ENCODE measurements around the gene MINAR1. TPM values are rescaled to one million over a fixed set of nuclear protein-coding genes. Genes with fewer than 3 reads are reported as not detected.

MINAR1 gene
- total RNA-seq, 1 experiment from 2014 or later = 1.4 TPM

DNA sequence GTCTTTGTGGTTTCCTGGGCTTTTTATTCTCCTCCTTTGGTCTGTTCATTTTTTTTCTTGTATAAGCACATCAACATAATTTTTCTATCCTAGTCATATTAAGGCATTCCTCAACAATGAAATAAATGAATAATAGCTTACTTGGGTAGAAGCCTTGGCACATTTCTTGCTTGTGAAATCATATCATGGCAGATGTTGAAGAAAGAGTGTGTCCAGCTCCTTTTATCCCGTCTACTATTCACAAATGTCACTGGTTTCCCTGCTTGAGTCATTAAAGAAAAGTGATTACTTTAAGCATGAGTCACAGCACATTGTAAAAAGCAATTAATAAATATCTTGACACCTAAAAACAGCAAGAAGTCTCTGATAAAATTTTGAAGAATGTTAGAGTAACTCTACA lies 42.1 kb downstream of the MINAR1 start (continued):
- TF ChIP-seq ATF1 (CRISPR knock-in tag; IDR thresholded peaks at IDR 0.05) (no peak), GTF2I (CRISPR knock-in tag; conservative IDR thresholded peaks at IDR 0.05) (no peak), OVOL2 (CRISPR knock-in tag; IDR thresholded peaks at IDR 0.05; ENCODE audit: borderline replicate concordance) (no peak), ETV6 (CRISPR knock-in tag; IDR thresholded peaks at IDR 0.05) (no peak), ELF4 (CRISPR knock-in tag; IDR thresholded peaks at IDR 0.05; ENCODE audit: low read depth) (no peak), FOXK1 (CRISPR knock-in tag; IDR thresholded peaks at IDR 0.05) (no peak), CREB1 (CRISPR knock-in tag; IDR thresholded peaks at IDR 0.05) (no peak), SMAD3 (CRISPR knock-in tag; IDR thresholded peaks at IDR 0.05; ENCODE audit: borderline replicate concordance) (no peak)
- TF ChIP-seq, protein P1, sequence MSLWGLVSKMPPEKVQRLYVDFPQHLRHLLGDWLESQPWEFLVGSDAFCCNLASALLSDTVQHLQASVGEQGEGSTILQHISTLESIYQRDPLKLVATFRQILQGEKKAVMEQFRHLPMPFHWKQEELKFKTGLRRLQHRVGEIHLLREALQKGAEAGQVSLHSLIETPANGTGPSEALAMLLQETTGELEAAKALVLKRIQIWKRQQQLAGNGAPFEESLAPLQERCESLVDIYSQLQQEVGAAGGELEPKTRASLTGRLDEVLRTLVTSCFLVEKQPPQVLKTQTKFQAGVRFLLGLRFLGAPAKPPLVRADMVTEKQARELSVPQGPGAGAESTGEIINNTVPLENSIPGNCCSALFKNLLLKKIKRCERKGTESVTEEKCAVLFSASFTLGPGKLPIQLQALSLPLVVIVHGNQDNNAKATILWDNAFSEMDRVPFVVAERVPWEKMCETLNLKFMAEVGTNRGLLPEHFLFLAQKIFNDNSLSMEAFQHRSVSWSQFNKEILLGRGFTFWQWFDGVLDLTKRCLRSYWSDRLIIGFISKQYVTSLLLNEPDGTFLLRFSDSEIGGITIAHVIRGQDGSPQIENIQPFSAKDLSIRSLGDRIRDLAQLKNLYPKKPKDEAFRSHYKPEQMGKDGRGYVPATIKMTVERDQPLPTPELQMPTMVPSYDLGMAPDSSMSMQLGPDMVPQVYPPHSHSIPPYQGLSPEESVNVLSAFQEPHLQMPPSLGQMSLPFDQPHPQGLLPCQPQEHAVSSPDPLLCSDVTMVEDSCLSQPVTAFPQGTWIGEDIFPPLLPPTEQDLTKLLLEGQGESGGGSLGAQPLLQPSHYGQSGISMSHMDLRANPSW (CRISPR knock-in tag; conservative IDR thresholded peaks at IDR 0.05; ENCODE audit: low read depth) = no peak
- TF ChIP-seq, protein P2, sequence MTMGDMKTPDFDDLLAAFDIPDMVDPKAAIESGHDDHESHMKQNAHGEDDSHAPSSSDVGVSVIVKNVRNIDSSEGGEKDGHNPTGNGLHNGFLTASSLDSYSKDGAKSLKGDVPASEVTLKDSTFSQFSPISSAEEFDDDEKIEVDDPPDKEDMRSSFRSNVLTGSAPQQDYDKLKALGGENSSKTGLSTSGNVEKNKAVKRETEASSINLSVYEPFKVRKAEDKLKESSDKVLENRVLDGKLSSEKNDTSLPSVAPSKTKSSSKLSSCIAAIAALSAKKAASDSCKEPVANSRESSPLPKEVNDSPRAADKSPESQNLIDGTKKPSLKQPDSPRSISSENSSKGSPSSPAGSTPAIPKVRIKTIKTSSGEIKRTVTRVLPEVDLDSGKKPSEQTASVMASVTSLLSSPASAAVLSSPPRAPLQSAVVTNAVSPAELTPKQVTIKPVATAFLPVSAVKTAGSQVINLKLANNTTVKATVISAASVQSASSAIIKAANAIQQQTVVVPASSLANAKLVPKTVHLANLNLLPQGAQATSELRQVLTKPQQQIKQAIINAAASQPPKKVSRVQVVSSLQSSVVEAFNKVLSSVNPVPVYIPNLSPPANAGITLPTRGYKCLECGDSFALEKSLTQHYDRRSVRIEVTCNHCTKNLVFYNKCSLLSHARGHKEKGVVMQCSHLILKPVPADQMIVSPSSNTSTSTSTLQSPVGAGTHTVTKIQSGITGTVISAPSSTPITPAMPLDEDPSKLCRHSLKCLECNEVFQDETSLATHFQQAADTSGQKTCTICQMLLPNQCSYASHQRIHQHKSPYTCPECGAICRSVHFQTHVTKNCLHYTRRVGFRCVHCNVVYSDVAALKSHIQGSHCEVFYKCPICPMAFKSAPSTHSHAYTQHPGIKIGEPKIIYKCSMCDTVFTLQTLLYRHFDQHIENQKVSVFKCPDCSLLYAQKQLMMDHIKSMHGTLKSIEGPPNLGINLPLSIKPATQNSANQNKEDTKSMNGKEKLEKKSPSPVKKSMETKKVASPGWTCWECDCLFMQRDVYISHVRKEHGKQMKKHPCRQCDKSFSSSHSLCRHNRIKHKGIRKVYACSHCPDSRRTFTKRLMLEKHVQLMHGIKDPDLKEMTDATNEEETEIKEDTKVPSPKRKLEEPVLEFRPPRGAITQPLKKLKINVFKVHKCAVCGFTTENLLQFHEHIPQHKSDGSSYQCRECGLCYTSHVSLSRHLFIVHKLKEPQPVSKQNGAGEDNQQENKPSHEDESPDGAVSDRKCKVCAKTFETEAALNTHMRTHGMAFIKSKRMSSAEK (CRISPR knock-in tag; IDR thresholded peaks at IDR 0.05; ENCODE audit: borderline replicate concordance) = no peak
- TF ChIP-seq, protein P3, sequence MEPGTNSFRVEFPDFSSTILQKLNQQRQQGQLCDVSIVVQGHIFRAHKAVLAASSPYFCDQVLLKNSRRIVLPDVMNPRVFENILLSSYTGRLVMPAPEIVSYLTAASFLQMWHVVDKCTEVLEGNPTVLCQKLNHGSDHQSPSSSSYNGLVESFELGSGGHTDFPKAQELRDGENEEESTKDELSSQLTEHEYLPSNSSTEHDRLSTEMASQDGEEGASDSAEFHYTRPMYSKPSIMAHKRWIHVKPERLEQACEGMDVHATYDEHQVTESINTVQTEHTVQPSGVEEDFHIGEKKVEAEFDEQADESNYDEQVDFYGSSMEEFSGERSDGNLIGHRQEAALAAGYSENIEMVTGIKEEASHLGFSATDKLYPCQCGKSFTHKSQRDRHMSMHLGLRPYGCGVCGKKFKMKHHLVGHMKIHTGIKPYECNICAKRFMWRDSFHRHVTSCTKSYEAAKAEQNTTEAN (CRISPR knock-in tag; IDR thresholded peaks at IDR 0.05) = no peak
- TF ChIP-seq, protein P4, sequence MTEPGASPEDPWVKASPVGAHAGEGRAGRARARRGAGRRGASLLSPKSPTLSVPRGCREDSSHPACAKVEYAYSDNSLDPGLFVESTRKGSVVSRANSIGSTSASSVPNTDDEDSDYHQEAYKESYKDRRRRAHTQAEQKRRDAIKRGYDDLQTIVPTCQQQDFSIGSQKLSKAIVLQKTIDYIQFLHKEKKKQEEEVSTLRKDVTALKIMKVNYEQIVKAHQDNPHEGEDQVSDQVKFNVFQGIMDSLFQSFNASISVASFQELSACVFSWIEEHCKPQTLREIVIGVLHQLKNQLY (CRISPR knock-in tag; IDR thresholded peaks at IDR 0.05) = no peak
- TF ChIP-seq, protein P5, sequence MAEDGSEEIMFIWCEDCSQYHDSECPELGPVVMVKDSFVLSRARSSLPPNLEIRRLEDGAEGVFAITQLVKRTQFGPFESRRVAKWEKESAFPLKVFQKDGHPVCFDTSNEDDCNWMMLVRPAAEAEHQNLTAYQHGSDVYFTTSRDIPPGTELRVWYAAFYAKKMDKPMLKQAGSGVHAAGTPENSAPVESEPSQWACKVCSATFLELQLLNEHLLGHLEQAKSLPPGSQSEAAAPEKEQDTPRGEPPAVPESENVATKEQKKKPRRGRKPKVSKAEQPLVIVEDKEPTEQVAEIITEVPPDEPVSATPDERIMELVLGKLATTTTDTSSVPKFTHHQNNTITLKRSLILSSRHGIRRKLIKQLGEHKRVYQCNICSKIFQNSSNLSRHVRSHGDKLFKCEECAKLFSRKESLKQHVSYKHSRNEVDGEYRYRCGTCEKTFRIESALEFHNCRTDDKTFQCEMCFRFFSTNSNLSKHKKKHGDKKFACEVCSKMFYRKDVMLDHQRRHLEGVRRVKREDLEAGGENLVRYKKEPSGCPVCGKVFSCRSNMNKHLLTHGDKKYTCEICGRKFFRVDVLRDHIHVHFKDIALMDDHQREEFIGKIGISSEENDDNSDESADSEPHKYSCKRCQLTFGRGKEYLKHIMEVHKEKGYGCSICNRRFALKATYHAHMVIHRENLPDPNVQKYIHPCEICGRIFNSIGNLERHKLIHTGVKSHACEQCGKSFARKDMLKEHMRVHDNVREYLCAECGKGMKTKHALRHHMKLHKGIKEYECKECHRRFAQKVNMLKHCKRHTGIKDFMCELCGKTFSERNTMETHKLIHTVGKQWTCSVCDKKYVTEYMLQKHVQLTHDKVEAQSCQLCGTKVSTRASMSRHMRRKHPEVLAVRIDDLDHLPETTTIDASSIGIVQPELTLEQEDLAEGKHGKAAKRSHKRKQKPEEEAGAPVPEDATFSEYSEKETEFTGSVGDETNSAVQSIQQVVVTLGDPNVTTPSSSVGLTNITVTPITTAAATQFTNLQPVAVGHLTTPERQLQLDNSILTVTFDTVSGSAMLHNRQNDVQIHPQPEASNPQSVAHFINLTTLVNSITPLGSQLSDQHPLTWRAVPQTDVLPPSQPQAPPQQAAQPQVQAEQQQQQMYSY (CRISPR knock-in tag; IDR thresholded peaks at IDR 0.05) = no peak

DNA sequence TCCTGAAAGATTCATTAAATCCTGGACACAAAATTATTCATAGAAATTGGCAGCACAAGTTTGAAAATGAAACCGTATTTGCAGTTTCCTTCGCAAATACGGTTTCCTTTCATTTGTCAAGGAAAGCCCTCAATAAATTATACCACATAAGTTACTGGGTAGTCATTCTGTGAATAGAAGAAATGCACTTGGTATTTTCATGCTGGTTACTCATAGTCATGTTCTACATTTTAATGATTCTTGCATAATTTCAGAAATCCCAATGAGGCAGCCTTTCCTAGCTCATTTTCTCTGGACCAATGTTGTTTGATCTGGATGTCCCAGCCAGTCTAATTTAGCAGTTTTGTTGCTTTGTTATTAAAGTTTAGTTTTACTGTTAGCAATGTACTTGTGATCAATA lies 43.2 kb downstream of the MINAR1 start:
- Mint-ChIP-seq H3K27ac (no peak overlapping the region), H3K27me3 (ENCODE audit: low read depth) (no peaks in the 10 kb centered on the region), H3K4me1 (no peaks in the 10 kb centered on the region), H3K4me3 (no peak overlapping the region), H3K36me3 (no peaks in the 10 kb centered on the region), H3K9me3 (no peaks in the 10 kb centered on the region)
- CTCF ChIA-PET = no interaction called here
- no peak for ATAC-seq
- no peak for DNase-seq (ENCODE audit: low spot score)
- POLR2A ChIA-PET = no interaction called here
- TF ChIP-seq JUN (CRISPR knock-in tag; IDR thresholded peaks at IDR 0.05) = no peak
- no peak for TF ChIP-seq FOXK1 (CRISPR knock-in tag; IDR thresholded peaks at IDR 0.05)
- TF ChIP-seq, protein P6, sequence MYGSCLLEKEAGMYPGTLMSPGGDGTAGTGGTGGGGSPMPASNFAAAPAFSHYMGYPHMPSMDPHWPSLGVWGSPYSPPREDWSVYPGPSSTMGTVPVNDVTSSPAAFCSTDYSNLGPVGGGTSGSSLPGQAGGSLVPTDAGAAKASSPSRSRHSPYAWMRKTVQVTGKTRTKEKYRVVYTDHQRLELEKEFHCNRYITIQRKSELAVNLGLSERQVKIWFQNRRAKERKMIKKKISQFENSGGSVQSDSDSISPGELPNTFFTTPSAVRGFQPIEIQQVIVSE (CRISPR knock-in tag; IDR thresholded peaks at IDR 0.05; ENCODE audit: borderline replicate concordance) = no peak
- TF ChIP-seq NR1H2 (CRISPR knock-in tag; IDR thresholded peaks at IDR 0.05) = no peak
- TF ChIP-seq, protein P7, sequence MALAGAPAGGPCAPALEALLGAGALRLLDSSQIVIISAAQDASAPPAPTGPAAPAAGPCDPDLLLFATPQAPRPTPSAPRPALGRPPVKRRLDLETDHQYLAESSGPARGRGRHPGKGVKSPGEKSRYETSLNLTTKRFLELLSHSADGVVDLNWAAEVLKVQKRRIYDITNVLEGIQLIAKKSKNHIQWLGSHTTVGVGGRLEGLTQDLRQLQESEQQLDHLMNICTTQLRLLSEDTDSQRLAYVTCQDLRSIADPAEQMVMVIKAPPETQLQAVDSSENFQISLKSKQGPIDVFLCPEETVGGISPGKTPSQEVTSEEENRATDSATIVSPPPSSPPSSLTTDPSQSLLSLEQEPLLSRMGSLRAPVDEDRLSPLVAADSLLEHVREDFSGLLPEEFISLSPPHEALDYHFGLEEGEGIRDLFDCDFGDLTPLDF (CRISPR knock-in tag; IDR thresholded peaks at IDR 0.05) = no peak
- TF ChIP-seq HMGA2 (CRISPR knock-in tag; IDR thresholded peaks at IDR 0.05) = no peak
- no peak for TF ChIP-seq GABPB1 (CRISPR knock-in tag; IDR thresholded peaks at IDR 0.05)
- TF ChIP-seq, protein P8, sequence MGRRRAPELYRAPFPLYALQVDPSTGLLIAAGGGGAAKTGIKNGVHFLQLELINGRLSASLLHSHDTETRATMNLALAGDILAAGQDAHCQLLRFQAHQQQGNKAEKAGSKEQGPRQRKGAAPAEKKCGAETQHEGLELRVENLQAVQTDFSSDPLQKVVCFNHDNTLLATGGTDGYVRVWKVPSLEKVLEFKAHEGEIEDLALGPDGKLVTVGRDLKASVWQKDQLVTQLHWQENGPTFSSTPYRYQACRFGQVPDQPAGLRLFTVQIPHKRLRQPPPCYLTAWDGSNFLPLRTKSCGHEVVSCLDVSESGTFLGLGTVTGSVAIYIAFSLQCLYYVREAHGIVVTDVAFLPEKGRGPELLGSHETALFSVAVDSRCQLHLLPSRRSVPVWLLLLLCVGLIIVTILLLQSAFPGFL (CRISPR knock-in tag; IDR thresholded peaks at IDR 0.05; ENCODE audit: borderline replicate concordance) = no peak

Measured in WTC11 (cell line).